T-cell (primary cell): ENCODE data around the gene AIG1. TPM values are rescaled to one million over a fixed set of nuclear protein-coding genes. Genes with fewer than 3 reads are reported as not detected.
A peak's percentile ranks its signal among the peaks of the same experiment; 100 is the strongest.

Source experiments
- ATAC-seq, 4 experiments: fragments of 200-7000 bp in 3 of 4; fragments of 150-1000 bp in 1 of 4; cut with Tn5 transposase; replicated peaks in 1 of 4; 1 replicate in 3 of 4; 2 replicates in 1 of 4; pipeline ENCODE4 v1.10.0; 2021; ENCODE audit warnings: moderate library complexity in 3 of 4, mild to moderate bottlenecking in 2 of 4, moderate number of reproducible peaks in 1 of 4
- CTCF ChIA-PET, 2 donors: fragments of 300-600 bp; sonication (Branson Sonifier 250); formaldehyde crosslinking; loops; one replicate each; lab custom pipeline; 2022; ENCODE audit warnings: antibody characterized with exemption in 2 of 2; lab: Charles Lee
- POLR2A ChIA-PET, 2 donors: fragments of 300-600 bp; sonication (Branson Sonifier 250); formaldehyde crosslinking; loops; one replicate each; lab custom pipeline; 2022; ENCODE audit warnings: antibody characterized with exemption in 2 of 2; lab: Charles Lee
- DNase-seq, 35 experiments: peaks; one replicate each; pipeline versions ENCODE4 v3.0.0 to v3.0.0-alpha.2; 2013 to 2023
- H3K27ac ChIP-seq: one replicate; pipeline ENCODE4 v1.5.1; 2013; ENCODE audit warnings: low read length
- H3K27me3 ChIP-seq, 2 experiments: replicated peaks in 1 of 2; 1 replicate in 1 of 2; 2 replicates in 1 of 2; pipeline versions ENCODE4 v1.6.1 to v1.7.0; 2013; ENCODE audit warnings: low read length in 1 of 2, mixed read lengths in 1 of 2; ENCODE audit not compliant: control insufficient read depth in 2 of 2, insufficient read depth in 2 of 2; ENCODE audit errors: extremely low read depth in 1 of 2
- H3K36me3 ChIP-seq, 2 donors: 1 replicate in 1 of 2; 2 replicates in 1 of 2; pipeline versions ENCODE4 v1.6.1 to v1.7.0; 2013; ENCODE audit warnings: low read length in 1 of 2; ENCODE audit not compliant: control insufficient read depth in 2 of 2, insufficient read depth in 1 of 2; ENCODE audit errors: extremely low read depth in 1 of 2
- H3K4me1 ChIP-seq, 2 experiments: 1 replicate in 1 of 2; 2 replicates in 1 of 2; pipeline versions ENCODE4 v1.6.1 to v1.7.0; 2013; ENCODE audit warnings: low read length in 2 of 2, mixed read lengths in 1 of 2; ENCODE audit not compliant: insufficient read depth in 2 of 2, control insufficient read depth in 1 of 2; ENCODE audit errors: extremely low read depth in 1 of 2
- H3K4me3 ChIP-seq, 2 donors: 1 replicate in 1 of 2; 2 replicates in 1 of 2; pipeline versions ENCODE4 v1.5.1 to v1.7.0; 2013; ENCODE audit warnings: mild to moderate bottlenecking in 2 of 2, low read length in 1 of 2, moderate library complexity in 1 of 2; ENCODE audit not compliant: control insufficient read depth in 1 of 2; ENCODE audit errors: extremely low read depth in 1 of 2
- H3K9me3 ChIP-seq: 2 replicates; pipeline ENCODE4 v1.7.0; 2013
- H3K27ac Mint-ChIP-seq, 2 donors: one replicate each; pipeline ENCODE4 v1.8.0; 2020 to 2021; ENCODE audit warnings: mild to moderate bottlenecking in 2 of 2, mixed read lengths in 2 of 2
- H3K27me3 Mint-ChIP-seq, 2 donors: one replicate each; pipeline ENCODE4 v1.8.0; 2021 to 2022; ENCODE audit warnings: mixed read lengths in 2 of 2
- H3K36me3 Mint-ChIP-seq: one replicate; pipeline ENCODE4 v1.8.0; 2021; ENCODE audit warnings: mixed read lengths
- H3K4me1 Mint-ChIP-seq, 3 donors: one replicate each; pipeline ENCODE4 v1.8.0; 2020 to 2022; ENCODE audit warnings: mixed read lengths in 3 of 3, mild to moderate bottlenecking in 1 of 3
- H3K4me3 Mint-ChIP-seq, 3 donors: one replicate each; pipeline ENCODE4 v1.8.0; 2020 to 2022; ENCODE audit warnings: mild to moderate bottlenecking in 3 of 3, mixed read lengths in 3 of 3, moderate library complexity in 3 of 3
- H3K9me3 Mint-ChIP-seq, 3 donors: one replicate each; pipeline ENCODE4 v1.8.0; 2020 to 2022; ENCODE audit warnings: mixed read lengths in 3 of 3
- WGBS: methylation state at CpG from one replicate; pipeline ENCODE4 v1.1.5; 2013; ENCODE audit warnings: missing lambda C conversion rate; ENCODE audit not compliant: insufficient coverage; 5-methylcytosine and 5-hydroxymethylcytosine counted together
- total RNA-seq, 35 experiments: library from RNA in 6 of 35; stranded (reverse) in 6 of 35; fragments of 120-200 nt in 1 of 35; gene quantifications; one replicate each; pipeline versions ENCODE4 v1.2.1 to v1.2.4 and lab custom pipeline; 2013 to 2026

Gene AIG1
- total RNA-seq, 5 donors from 2014 or later (not counting 1 experiment from before 2014, with no cell fraction given) = 6.0 to 13.4 (median 7.6) TPM

DNA sequence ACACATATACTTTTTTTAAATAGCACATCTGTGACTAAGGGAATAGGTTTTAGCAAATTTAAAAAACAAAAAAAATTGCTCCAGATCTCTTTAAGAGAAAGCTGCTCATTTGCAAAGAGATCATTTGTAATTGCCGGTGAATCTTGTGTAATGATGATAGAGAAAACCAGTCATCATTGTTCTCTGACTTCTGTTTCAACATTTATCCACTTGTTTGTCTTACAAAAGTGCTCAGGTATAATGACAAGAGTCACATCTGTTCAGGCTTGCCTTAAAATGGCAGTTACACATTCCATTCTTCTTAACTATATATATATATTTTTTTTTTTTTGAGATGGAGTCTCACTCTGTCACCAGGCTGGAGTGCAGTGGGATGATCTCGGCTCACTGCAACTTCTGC lies 165.2 kb downstream of the AIG1 start:
- ChIA-PET POLR2A (interaction anchor here in 1 of 2 donors (0.6 kb wide), 1 partner anchor 296 kb away, joined by 3 read pairs; no protein-coding TSS in a partner anchor), CTCF (no interaction called here)
- Mint-ChIP-seq H3K4me1 (no peaks in the 10 kb centered on the region), H3K4me3 (no peak overlapping the region), H3K27ac (no peak overlapping the region), H3K27me3 (no peaks in the 10 kb centered on the region), H3K9me3 (no peaks in the 10 kb centered on the region), H3K36me3 (peaks cover 16% of the 10 kb centered on the region)
- Histone ChIP-seq H3K4me3 (no peak overlapping the region), H3K4me1 (no peaks in the 10 kb centered on the region), H3K36me3 (no peaks in the 10 kb centered on the region), H3K27ac (no peak overlapping the region), H3K9me3 (no peaks in the 10 kb centered on the region), H3K27me3 (no peaks in the 10 kb centered on the region)
- 100% methylated on average over 1 of the region's 2 CpGs for WGBS
- DNase-seq (no peak), ATAC-seq (no peak)

DNA sequence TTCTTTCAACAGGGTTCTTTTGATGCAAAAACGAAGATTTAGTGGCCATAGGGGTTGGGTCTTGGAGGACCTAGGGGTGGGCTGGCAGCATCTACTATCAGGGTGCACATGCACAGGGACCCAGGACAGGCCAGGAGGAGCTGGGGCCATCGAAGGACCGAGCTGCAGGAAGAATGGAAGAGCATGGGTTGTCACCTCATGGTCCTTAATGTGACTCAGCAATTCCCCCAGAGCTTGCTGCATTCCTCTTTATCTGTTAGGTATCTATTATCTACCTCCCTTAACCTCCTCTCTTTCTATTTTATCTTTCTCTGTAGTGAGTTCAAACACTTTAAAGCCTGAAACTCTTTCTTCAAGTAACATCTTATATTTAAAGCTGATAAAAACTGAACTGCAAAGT lies 167.0 kb downstream of the AIG1 start:
- ATAC-seq = no peak
- WGBS = 29% methylated on average over 1 of the region's 3 CpGs
- peaks cover 16% of the 10 kb centered on the region for H3K36me3 Mint-ChIP-seq
- no peaks in the 10 kb centered on the region for H3K9me3 Mint-ChIP-seq
- no peaks in the 10 kb centered on the region for H3K9me3 ChIP-seq
- no peaks in the 10 kb centered on the region for H3K27me3 ChIP-seq
- DNase-seq = no peak
- CTCF ChIA-PET = interaction anchor here in 1 of 2 donors (0.6 kb wide), 1 partner anchor 12 kb away, joined by 5 read pairs; no protein-coding TSS in a partner anchor
- no peak overlapping the region for H3K4me3 Mint-ChIP-seq
- no peaks in the 10 kb centered on the region for H3K36me3 ChIP-seq
- H3K4me1 ChIP-seq = no peaks in the 10 kb centered on the region
- no peak overlapping the region for H3K27ac ChIP-seq
- POLR2A ChIA-PET = no interaction called here
- no peaks in the 10 kb centered on the region for H3K27me3 Mint-ChIP-seq
- H3K4me3 ChIP-seq = no peak overlapping the region
- H3K27ac Mint-ChIP-seq = no peak overlapping the region
- H3K4me1 Mint-ChIP-seq = no peaks in the 10 kb centered on the region

- no CpG with 5 or more reads among the region's 1 CpG for WGBS
- no peak overlapping the region for H3K4me3 Mint-ChIP-seq
- CTCF ChIA-PET = interaction anchor here in 1 of 2 donors (0.7 kb wide), 1 partner anchor 94 kb away, joined by 4 read pairs; no protein-coding TSS in a partner anchor
Measured at GRCh38 chr6:143229400-143229799, 168.7 kb downstream of the AIG1 start.

DNA sequence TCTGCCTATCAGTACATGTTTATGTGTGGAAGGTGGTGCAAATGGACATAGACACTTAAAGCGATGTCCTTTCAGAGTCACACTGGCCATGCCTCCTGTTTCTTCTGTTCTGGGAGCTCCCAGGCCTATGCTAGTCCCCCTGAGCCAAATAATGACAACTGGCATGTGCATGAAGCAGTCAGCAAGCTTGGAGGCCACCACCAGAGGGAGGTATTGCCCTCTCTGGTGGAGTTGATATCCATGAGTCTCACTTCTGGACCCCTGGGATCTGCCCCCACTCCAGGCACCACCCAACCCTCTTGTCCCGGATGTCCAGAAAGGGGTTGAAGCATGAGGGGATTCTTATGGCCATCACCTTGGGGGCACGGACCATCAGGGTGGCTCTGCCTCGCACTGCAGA lies 172.2 kb downstream of the AIG1 start:
- Mint-ChIP-seq H3K36me3 (peaks cover 13% of the 10 kb centered on the region), H3K9me3 (no peaks in the 10 kb centered on the region), H3K27me3 (no peaks in the 10 kb centered on the region), H3K27ac (no peak overlapping the region), H3K4me1 (no peaks in the 10 kb centered on the region), H3K4me3 (no peak overlapping the region)
- Histone ChIP-seq H3K4me3 (no peak overlapping the region), H3K4me1 (no peaks in the 10 kb centered on the region), H3K9me3 (no peaks in the 10 kb centered on the region), H3K27me3 (no peaks in the 10 kb centered on the region), H3K36me3 (no peaks in the 10 kb centered on the region), H3K27ac (no peak overlapping the region)
- ChIA-PET POLR2A (no interaction called here), CTCF (interaction anchor here in 1 of 2 donors (2.7 kb wide), 1 partner anchor 194 kb away, joined by 7 read pairs; no protein-coding TSS in a partner anchor)
- WGBS = 100% methylated on average over 2 of the region's 4 CpGs
- DNase-seq (peak in 10 of 35 experiments; percentile 1 to 29 (median 6)), ATAC-seq (no peak)

More at GRCh38 chr6:143229400-143229799, 168.7 kb downstream of the AIG1 start:
- DNase-seq (no peak), ATAC-seq (no peak)
- H3K27ac ChIP-seq = no peak overlapping the region
- no peaks in the 10 kb centered on the region for H3K4me1 ChIP-seq
- POLR2A ChIA-PET = no interaction called here
- no peaks in the 10 kb centered on the region for H3K4me1 Mint-ChIP-seq
- no peaks in the 10 kb centered on the region for H3K9me3 Mint-ChIP-seq
- H3K4me3 ChIP-seq = no peak overlapping the region
- no peaks in the 10 kb centered on the region for H3K27me3 Mint-ChIP-seq
- H3K9me3 ChIP-seq = no peaks in the 10 kb centered on the region
- peaks cover 16% of the 10 kb centered on the region for H3K36me3 Mint-ChIP-seq
- no peaks in the 10 kb centered on the region for H3K27me3 ChIP-seq
- no peak overlapping the region for H3K27ac Mint-ChIP-seq
- no peaks in the 10 kb centered on the region for H3K36me3 ChIP-seq

DNA sequence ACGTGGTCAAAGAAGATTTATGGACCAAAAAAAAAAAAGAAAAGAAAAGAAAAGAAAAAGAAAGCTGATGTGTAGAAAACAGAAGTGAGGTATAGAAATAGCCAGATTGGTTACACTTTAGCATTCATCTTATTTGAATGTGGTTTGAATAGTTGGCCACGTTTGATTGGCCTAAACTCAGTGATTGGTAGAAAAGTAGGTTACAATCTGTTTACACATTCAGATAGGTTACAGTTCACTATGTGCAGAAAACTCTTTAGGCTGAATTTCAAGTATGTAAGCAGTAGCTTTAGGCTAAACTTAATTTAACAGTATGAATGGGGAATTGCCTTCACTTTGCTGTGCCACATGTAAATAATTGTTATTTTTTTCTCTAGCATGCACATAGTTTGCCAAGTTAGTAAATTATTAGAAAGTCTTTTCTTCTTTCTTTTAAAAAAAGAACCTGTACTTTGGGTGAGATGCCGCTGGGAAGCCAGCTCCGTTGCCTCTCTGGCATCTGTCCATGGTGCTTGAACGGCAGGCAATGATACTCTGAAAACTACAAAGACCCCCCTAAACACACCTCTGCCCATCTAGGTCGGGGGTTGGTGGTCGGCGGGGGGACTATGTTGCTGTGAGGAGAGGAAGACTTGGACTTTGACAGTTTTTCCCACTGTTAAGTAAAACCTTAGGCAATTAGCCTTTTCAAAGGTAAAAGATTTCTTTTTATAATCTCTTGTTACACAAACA lies 173.0 kb downstream of the AIG1 start:
- no peaks in the 10 kb centered on the region for H3K27me3 ChIP-seq
- H3K9me3 ChIP-seq = no peaks in the 10 kb centered on the region
- H3K27ac ChIP-seq = no peak overlapping the region
- ChIA-PET CTCF (interaction anchor here in 1 of 2 donors (0.6 to 2.7 kb wide), 3 partner anchors 193 to 1746 kb away, joined by 3 to 7 read pairs (median 4); no protein-coding TSS in a partner anchor), POLR2A (interaction anchor here (0.6 kb wide), 2 partner anchors 541 to 832 kb away, joined by 3 read pairs; no protein-coding TSS in a partner anchor)
- 17% methylated on average over 2 of the region's 8 CpGs for WGBS
- H3K4me3 ChIP-seq = no peak overlapping the region
- no peaks in the 10 kb centered on the region for H3K27me3 Mint-ChIP-seq
- no peak overlapping the region for H3K4me3 Mint-ChIP-seq
- no peaks in the 10 kb centered on the region for H3K36me3 ChIP-seq
- peaks cover 6% of the 10 kb centered on the region for H3K36me3 Mint-ChIP-seq
- no peaks in the 10 kb centered on the region for H3K9me3 Mint-ChIP-seq
- no peaks in the 10 kb centered on the region for H3K4me1 ChIP-seq
- H3K4me1 Mint-ChIP-seq = no peaks in the 10 kb centered on the region
- no peak overlapping the region for H3K27ac Mint-ChIP-seq
- DNase-seq (no peak), ATAC-seq (no peak)

- Mint-ChIP-seq H3K4me1 (no peaks in the 10 kb centered on the region), H3K27ac (no peak overlapping the region), H3K9me3 (no peaks in the 10 kb centered on the region), H3K27me3 (no peaks in the 10 kb centered on the region), H3K36me3 (peaks cover 8% of the 10 kb centered on the region), H3K4me3 (no peak overlapping the region)
- Histone ChIP-seq H3K36me3 (no peaks in the 10 kb centered on the region), H3K27me3 (no peaks in the 10 kb centered on the region), H3K9me3 (no peaks in the 10 kb centered on the region), H3K27ac (no peak overlapping the region), H3K4me3 (no peak overlapping the region), H3K4me1 (no peaks in the 10 kb centered on the region)
- POLR2A ChIA-PET = no interaction called here
- DNase-seq = no peak
- WGBS = no CpG with 5 or more reads among the region's 2 CpGs
- ATAC-seq = no peak
- CTCF ChIA-PET = no interaction called here
Measured at GRCh38 chr6:143234734-143235133, 174.0 kb downstream of the AIG1 start.
